Aorta (tissue), 5 donors: Measurements from ENCODE around the gene CACNA1S. TPM values are rescaled to one million over a fixed set of nuclear protein-coding genes. Genes with fewer than 3 reads are reported as not detected.
A peak's percentile ranks its signal among the peaks of the same experiment; 100 is the strongest.

Source experiments
- ATAC-seq: fragments of 200-7000 bp; cut with Tn5 transposase; one replicate; pipeline ENCODE4 v1.9.1; 2022; ENCODE audit warnings: moderate library complexity; ENCODE audit not compliant: low FRiP score
- DNase-seq, 2 donors: peaks; one replicate each; pipeline ENCODE4 v3.0.0-alpha.2; 2020
- H3K27ac ChIP-seq, 2 donors: one replicate each; pipeline ENCODE4 v1.5.1; 2013; ENCODE audit warnings: low read length in 2 of 2, mild to moderate bottlenecking in 2 of 2, moderate library complexity in 2 of 2, control low read depth in 1 of 2, inconsistent platforms in 1 of 2, low read depth in 1 of 2
- H3K27me3 ChIP-seq, 2 donors: one replicate each; pipeline ENCODE4 v1.6.1; 2013; ENCODE audit warnings: control low read depth in 1 of 2, low read length in 1 of 2, mild to moderate bottlenecking in 1 of 2, moderate library complexity in 1 of 2; ENCODE audit not compliant: insufficient read depth in 2 of 2, control insufficient read depth in 1 of 2
- H3K36me3 ChIP-seq, 2 donors: one replicate each; pipeline ENCODE4 v1.6.1; 2013; ENCODE audit warnings: control low read depth in 1 of 2, low read length in 1 of 2, mild to moderate bottlenecking in 1 of 2; ENCODE audit not compliant: insufficient read depth in 2 of 2, control insufficient read depth in 1 of 2
- H3K4me1 ChIP-seq, 2 donors: one replicate each; pipeline ENCODE4 v1.6.1; 2013; ENCODE audit warnings: low read length in 2 of 2, control low read depth in 1 of 2, mild to moderate bottlenecking in 1 of 2, moderate library complexity in 1 of 2; ENCODE audit not compliant: insufficient read depth in 2 of 2, control insufficient read depth in 1 of 2
- H3K4me3 ChIP-seq, 2 donors: one replicate each; pipeline ENCODE4 v1.5.1; 2013; ENCODE audit warnings: low read length in 2 of 2, control low read depth in 1 of 2, mild to moderate bottlenecking in 1 of 2
- H3K9me3 ChIP-seq: one replicate; pipeline ENCODE4 v1.6.1; 2013; ENCODE audit warnings: mild to moderate bottlenecking, low read length; ENCODE audit not compliant: control insufficient read depth
- WGBS, 2 donors: extraction: QIAGEN DNeasy Blood & Tissue Kit; methylation state at CpG; one replicate each; pipeline ENCODE4 v1.1.7; 2013; 5-methylcytosine and 5-hydroxymethylcytosine counted together
- intact Hi-C, 2 donors: fragments of 100-400 bp; cut with DNase I; formaldehyde crosslinking; loops; one replicate each; pipeline versions ENCODE4 v1.14.2 to v1.15.0; 2022
- polyA plus RNA-seq, 2 donors: library from polyadenylated mRNA; stranded (reverse); fragments of 200-250 nt; gene quantifications; one replicate each; pipeline ENCODE4 v1.2.3, GENCODE V29; 2013
- total RNA-seq, 2 donors: library from RNA; stranded (reverse); fragmentation: NEBNext Ultra II Directional; extraction: Animal tissue kit (Norgen Biotek cat#: 25700); gene quantifications; one replicate each; pipeline ENCODE4 v1.2.1, GENCODE V29; 2021
- donor health status: healthy with polysubstance abuse.
- donor health status: Bipolar disorder and iron deficiency.
- donor health status: DM: no; HTN: no; CAD: no.
- donor health status: DM: no; HTN: no; CAD: no.
- donor health status: DM: yes; HTN: yes; CAD: no.

Gene CACNA1S
- total and polyA plus RNA-seq, 4 donors = not detected

DNA sequence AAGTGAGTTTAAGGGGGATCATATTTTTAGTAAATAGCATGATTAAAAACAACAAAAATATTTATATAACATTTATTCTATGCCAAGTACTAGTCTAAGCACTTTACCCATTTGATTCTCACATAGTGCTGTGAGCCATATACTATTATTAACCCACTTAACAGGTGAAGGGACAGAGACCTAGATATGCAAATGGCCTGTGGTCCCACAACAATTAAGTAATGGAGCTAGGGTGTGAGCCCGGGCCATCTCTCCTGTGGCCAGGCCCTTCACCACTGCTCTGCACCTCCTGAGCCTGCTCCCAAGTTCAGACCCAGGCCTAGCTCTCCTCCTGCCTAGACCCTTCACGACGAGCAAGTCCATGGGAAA lies 14.2 kb upstream of the CACNA1S start:
- WGBS, 2 donors = 59 to 63% methylated on average over 3 of the region's 3 CpGs
- DNase-seq (no peak), ATAC-seq (no peak)
- no peaks in the 10 kb centered on the region for H3K27me3 ChIP-seq
- H3K4me1 ChIP-seq = no peaks in the 10 kb centered on the region
- H3K36me3 ChIP-seq = no peaks in the 10 kb centered on the region
- no peaks in the 10 kb centered on the region for H3K9me3 ChIP-seq
- no peak overlapping the region for H3K27ac ChIP-seq
- intact Hi-C loops = no loop called here
- no peak overlapping the region for H3K4me3 ChIP-seq

DNA sequence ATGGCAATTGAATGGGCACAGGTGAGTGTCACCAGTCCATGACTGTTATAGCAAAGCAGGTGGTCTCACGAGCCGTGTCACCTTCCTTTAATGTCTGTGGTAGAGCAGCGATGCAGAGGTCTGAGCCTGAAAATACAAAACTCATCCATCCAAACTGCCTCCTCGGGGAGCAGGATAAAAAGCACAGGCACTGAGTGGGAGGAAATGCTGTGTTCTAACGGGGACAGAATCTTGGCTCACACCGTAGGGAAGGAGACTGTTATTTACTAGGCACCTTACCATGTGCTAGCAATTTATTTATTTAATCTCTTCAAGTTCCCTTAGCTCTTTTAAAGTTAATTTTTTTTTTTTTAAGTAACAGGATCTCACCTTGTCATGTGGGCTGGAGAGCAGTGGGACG lies 13.6 kb upstream of the CACNA1S start:
- no peaks in the 10 kb centered on the region for H3K9me3 ChIP-seq
- no peaks in the 10 kb centered on the region for H3K4me1 ChIP-seq
- H3K27me3 ChIP-seq = no peaks in the 10 kb centered on the region
- no peak overlapping the region for H3K27ac ChIP-seq
- WGBS, 2 donors = 48 to 59% methylated on average over 7 of the region's 7 CpGs
- DNase-seq (no peak), ATAC-seq (no peak)
- no peak overlapping the region for H3K4me3 ChIP-seq
- intact Hi-C loops = no loop called here
- H3K36me3 ChIP-seq = no peaks in the 10 kb centered on the region

DNA sequence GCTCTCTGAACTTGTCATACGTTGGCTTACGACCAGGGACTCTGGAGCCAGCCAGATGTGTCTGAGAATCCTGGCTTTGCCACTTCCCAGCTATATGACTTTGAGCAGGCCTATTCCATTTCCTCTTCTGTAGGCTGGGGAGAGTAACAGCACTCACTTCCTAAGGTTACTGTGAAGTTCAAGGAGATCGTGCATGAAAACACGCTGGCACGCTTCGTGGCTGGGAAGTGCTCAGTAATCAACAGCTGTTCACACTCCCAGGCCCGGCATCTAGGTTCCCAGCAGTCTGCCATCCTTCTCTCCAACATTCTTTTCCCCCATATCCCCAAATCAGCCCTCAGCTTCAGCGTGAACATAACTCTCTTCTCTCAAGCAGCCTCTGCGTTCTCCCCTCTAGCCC lies 12.8 kb upstream of the CACNA1S start:
- no peak for DNase-seq
- ATAC-seq = no peak
- Histone ChIP-seq H3K27ac (no peak overlapping the region), H3K4me1 (no peaks in the 10 kb centered on the region), H3K9me3 (no peaks in the 10 kb centered on the region), H3K27me3 (no peaks in the 10 kb centered on the region), H3K4me3 (no peak overlapping the region), H3K36me3 (no peaks in the 10 kb centered on the region)
- intact Hi-C loops = no loop called here
- WGBS, 2 donors = 83 to 90% methylated on average over 9 of the region's 9 CpGs

DNA sequence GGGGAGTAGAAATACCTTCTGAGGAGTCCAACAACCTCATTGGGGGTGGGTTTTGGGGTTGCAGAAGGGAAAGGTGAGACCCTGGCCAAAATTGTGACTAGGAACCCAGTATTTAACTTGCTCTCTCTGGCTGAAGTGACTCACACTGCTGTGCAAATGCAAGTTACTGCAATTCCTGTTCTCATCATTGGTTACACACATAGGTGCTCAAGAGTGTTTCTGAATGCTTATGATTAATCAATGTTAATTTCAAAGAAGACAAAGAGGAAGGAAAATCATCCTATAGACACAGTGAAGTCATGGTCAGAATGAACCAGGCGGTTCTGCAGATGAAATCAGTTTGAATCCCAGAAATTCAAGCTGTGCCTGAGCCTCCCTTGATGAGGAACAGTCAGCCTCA lies 11.6 kb upstream of the CACNA1S start:
- H3K9me3 ChIP-seq = no peaks in the 10 kb centered on the region
- H3K27me3 ChIP-seq = no peaks in the 10 kb centered on the region
- no peaks in the 10 kb centered on the region for H3K4me1 ChIP-seq
- intact Hi-C loops = no loop called here
- H3K27ac ChIP-seq = no peak overlapping the region
- ATAC-seq = no peak
- no peak for DNase-seq
- H3K4me3 ChIP-seq = no peak overlapping the region
- H3K36me3 ChIP-seq = no peaks in the 10 kb centered on the region
- WGBS, 2 donors = 90 to 97% methylated on average over 1 of the region's 1 CpG

DNA sequence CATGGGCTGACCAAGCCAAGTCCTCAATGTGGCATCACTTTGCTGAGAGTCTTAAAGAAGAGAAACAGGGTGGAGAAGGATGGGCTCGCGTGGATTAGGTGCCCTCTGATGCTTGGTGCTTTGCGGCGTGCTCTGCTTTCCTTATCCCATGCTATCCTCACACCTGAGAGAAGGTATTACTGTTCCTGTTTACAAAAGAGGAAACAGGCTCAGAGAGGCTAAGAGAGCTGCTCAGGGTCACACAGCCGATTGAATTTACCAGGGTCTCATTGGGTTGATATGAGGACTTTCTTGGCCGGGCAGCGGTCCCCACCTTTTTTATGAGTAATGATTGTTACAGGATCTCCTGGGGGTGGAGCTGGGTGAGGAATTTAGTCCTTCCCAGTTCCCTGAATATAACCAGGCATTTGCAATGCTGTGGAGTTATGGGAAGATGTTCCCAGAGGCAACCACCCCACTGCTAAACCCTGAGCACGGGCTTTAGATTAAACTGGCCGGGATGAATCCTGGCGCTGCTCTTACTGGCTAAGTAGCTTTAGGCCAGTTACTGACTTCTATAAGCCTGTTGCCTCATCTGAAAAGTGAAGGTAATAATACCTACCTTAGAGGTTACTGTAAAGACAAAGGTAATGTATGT lies 10.2 kb upstream of the CACNA1S start:
- intact Hi-C loops = no loop called here
- Histone ChIP-seq H3K36me3 (no peaks in the 10 kb centered on the region), H3K27ac (no peak overlapping the region), H3K4me3 (no peak overlapping the region), H3K9me3 (no peaks in the 10 kb centered on the region), H3K4me1 (no peaks in the 10 kb centered on the region), H3K27me3 (no peaks in the 10 kb centered on the region)
- DNase-seq = no peak
- no peak for ATAC-seq
- WGBS, 2 donors = 83% methylated on average over 10 of the region's 10 CpGs

DNA sequence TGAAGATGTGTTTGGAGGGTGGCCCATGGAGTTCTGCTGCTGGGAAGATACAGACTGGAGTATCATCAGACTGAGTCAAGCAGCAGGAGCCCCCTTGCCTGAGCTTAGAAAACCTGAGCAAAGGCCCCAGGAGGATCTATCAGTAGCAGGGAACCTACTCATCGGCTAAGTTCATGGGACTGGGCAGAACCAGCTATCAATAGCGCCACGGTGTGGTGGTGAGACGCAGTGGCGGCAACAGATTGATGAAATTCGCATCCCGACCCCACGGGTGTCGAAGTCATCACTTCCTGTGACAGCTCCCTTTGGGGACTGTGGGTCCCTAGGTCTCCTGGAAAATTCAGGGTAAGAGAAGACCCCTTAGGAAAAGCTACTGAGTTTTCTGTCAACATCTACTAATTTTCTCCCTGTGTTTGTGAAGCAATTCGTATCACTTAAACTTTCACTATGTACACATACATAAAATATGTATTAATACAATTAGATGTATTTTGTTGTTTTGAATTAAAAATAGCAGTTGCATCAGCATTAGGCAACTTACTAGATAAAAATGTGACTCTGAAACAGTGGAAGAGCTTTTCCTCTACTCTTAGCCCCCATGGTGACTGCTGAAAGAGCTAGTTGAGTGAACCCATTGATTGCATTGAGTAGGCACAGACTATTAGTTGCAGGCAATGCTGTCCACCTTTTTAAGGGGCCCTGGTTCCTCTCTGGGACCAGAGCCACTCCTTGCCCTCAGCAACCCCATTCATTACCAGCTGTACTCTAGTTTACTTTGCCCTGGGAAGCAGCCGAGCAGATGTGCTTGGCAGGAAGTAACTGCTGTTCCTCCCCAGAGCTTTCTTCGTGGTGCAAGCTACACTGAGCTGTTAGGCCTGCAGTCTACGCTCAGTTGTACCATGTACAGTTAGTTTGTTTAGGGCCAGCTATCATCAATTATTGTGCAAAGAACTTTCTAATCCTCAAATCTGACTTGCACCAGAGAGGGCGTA lies 7.3 kb upstream of the CACNA1S start:
- Histone ChIP-seq H3K27me3 (no peaks in the 10 kb centered on the region), H3K4me3 (no peak overlapping the region), H3K27ac (no peak overlapping the region), H3K36me3 (no peaks in the 10 kb centered on the region), H3K9me3 (no peaks in the 10 kb centered on the region), H3K4me1 (no peaks in the 10 kb centered on the region)
- WGBS, 2 donors = 26 to 32% methylated on average over 14 of the region's 14 CpGs
- no peak for ATAC-seq
- peak in 1 of 2 donors; percentile 55 for DNase-seq
- intact Hi-C loops = loop anchor here (10.0 kb wide), 2 partner anchors 95 to 495 kb away; partner anchors contain the start of genes KIF14 (in 1 of the 2) and KIF21B (in 1 of the 2)

DNA sequence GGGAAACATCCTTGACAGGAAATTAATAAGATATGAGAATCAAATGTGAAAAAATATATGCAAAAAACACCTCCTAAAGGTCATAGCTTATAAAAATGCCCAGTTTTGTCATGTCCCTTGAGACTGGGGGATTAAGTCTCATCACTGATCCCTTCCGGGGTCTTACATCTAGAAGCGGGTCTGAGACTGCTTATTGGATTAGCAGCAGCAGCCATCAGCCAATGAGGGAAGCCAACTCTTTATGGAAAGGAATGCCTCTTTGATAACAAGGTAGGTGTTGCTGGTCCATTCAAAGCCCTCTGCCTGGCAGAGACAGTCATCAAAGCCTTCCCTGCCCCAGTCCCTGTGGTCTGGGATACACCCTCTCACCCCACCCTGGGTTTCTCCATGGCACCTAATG lies 3.9 kb upstream of the CACNA1S start:
- H3K4me3 ChIP-seq = no peak overlapping the region
- no peak for ATAC-seq
- no peaks in the 10 kb centered on the region for H3K36me3 ChIP-seq
- H3K27me3 ChIP-seq = no peaks in the 10 kb centered on the region
- no peaks in the 10 kb centered on the region for H3K9me3 ChIP-seq
- intact Hi-C loops = loop anchor here (10.0 kb wide), 2 partner anchors 91 to 491 kb away; partner anchors contain the start of genes KIF14 (in 1 of the 2) and KIF21B (in 1 of the 2)
- no peak overlapping the region for H3K27ac ChIP-seq
- whole genome bisulfite sequencing, 2 donors = 94 to 98% methylated on average over 2 of the region's 2 CpGs
- no peak for DNase-seq
- no peaks in the 10 kb centered on the region for H3K4me1 ChIP-seq

DNA sequence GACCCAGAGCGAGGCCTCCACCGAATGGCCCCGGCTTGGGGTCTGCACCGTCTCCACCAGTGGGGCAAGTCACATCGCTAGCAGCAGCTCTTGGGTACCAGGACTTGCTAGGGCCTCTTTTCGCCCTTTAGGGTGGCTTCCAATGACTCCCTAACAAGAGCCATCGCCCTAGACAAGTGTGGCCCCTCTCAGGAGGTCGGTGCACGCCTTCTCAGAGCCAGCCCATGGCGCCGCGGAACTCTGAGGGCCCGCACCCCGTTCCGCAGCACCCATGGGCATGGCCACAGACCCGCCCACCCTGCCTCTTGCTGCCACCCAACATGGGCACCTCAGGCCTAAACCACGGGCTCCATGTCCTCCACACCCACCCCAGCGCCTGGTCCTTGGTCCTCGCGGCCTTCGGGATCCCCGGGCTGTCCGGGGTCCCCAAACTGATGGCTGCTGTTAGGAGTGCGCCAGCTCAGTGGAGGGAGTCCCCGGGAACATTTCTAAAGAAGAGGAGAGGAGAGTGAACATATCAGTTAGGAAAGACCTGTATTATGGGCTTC lies 3.2 kb upstream of the CACNA1S start:
- Histone ChIP-seq H3K4me1 (no peaks in the 10 kb centered on the region), H3K9me3 (no peaks in the 10 kb centered on the region), H3K27ac (no peak overlapping the region), H3K4me3 (no peak overlapping the region), H3K27me3 (no peaks in the 10 kb centered on the region), H3K36me3 (no peaks in the 10 kb centered on the region)
- ATAC-seq = no peak
- intact Hi-C loops = loop anchor here (10.0 kb wide), 2 partner anchors 91 to 491 kb away; partner anchors contain the start of genes KIF14 (in 1 of the 2) and KIF21B (in 1 of the 2)
- no peak for DNase-seq
- 97 to 99% methylated on average over 25 of the region's 25 CpGs for WGBS, 2 donors
